ENCODE measurements around the gene NKIRAS1. TPM values are rescaled to one million over a fixed set of nuclear protein-coding genes. Genes with fewer than 3 reads are reported as not detected.

NKIRAS1 gene
- 14.5 and 17.7 TPM in 2 replicates for total RNA-seq (2014; rRNA removed; shearing (Covaris generic))

DNA sequence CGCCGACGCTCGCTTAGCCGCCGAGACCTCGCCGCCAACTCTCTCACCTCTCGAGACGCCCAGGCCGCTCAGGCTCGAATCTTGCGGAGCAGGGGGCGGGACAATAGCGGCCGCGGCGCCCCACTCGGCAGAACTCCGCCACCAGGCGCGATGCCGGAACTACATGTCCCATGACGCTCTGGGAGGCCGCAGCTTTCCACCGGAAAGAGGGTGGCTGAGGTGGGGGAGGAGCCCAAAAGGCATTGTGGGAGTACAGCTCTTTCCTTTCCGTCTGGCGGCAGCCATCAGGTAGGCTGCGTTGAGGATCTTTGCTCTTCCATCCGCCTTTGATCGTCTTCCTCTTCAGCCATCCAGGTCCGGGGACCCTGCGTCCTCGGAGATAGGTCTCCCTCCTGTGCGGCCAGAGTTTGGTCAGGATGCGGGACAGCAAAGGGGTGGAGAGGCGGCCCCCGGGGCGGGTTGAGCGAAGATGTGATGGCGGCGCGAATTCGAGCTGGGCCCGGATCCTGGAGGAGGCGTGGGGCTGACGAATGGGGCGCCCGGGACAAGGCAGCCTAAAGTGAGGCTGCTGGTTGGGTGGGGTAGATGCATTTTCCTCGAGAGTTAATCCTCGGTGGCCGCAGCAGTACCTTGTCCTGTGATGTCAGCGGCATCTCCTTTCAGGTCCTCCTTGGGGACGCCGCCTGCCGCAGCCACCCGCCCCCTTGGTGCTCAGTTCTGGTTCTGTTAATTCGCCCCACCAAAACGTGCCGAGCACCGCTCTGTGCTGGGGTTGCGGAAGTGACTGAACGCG, at the start of gene NKIRAS1, which contains the start of gene RPL15:
Gene NKIRAS1, minus strand, starts transcription at position 105 of the 793 bp plus-strand sequence. CDS start 6,086 bp downstream, outside the sequence.
Gene RPL15, plus strand, starts transcription at position 247 of the 793 bp plus-strand sequence. CDS start 728 bp downstream, outside the sequence.

DNA sequence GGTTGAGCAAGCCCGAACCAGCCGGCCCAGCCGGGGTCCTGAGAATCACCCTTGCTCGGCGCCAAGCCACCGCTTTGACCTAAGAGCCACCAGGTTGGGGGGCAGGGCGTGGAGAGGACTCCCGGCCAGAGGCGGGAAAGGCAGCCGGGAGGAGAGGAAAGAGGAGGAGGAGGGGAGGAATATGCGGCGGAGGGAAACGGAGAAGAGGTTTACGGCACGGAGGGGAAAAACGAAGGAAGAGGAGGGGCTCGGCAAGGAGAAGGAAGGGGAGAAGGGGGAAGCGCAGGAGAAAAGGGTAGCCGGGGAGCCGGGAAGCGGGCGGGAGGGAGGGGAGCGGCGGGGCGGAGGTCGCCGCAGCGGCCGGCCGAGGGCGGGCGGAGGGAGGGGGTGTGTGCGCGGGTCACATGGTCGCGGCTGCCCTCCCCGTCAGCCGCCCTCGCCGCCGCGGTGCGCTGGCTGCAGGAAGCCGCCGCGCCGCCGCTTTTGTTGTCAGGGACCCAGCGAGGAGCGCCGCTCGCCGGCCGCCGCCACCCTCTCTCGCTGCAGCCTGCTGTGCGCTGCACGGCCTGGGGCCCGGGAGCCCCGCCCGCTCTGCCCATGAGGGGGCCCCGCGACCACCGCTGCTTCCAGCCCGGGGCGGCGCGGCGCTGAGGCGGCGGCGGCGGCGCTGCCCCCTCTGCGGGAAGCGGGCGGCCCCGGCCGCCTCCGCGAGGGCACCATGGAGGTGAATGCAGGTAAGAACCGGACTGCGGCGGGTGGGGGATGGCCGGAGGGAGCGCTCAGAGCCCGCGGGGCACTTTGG, 28.3 kb upstream of the NKIRAS1 start, which contains the start of gene NR1D2:
Gene NR1D2, plus strand, starts transcription at position 426 of the 802 bp plus-strand sequence. Its CDS starts 293 bp downstream, at position 719.

Other genes starting within 250 kb of the NKIRAS1 start
- gene UBE2E1, start 111.0 kb downstream of the NKIRAS1 start, total RNA-seq (2014; rRNA removed; shearing (Covaris generic)): 74.9 and 77.0 TPM in 2 replicates
- gene RPL15, start 142 bp upstream of the NKIRAS1 start, total RNA-seq (2014; rRNA removed; shearing (Covaris generic)): 2,757 and 2,775 TPM in 2 replicates
- 36.7 and 46.0 TPM in 2 replicates for gene NR1D2, start 28.3 kb upstream of the NKIRAS1 start, total RNA-seq (2014; rRNA removed; shearing (Covaris generic))

Data from A375 (cell line).